HG03520 (cell line): ENCODE measurements around the gene ERI2.

ENCODE experiments used
- ATAC-seq: cut with Tn5 transposase; IDR thresholded peaks from one replicate; pipeline ENCODE4 v1.9.1; 2021; ENCODE audit warnings: mild to moderate bottlenecking, moderate library complexity; ENCODE audit not compliant: unreplicated experiment

Gene ERI2

GRCh38 chr16:20806168-20807050, at the start of gene ERI2, which contains the start of gene REXO5:
Gene ERI2 (minus strand): TSS chr16:20806472. CDS start chr16:20806430, 42 bp downstream.
Gene REXO5 (plus strand): TSS chr16:20806527. CDS start chr16:20806954, 427 bp downstream.
- peak; percentile 65 for ATAC-seq

GRCh38 chr16:20854963-20855362, 48.7 kb upstream of the ERI2 start:
- no peak for ATAC-seq

GRCh38 chr16:20853981-20854620, 47.8 kb upstream of the ERI2 start:
- ATAC-seq: no peak

- no peak for ATAC-seq
Observed at GRCh38 chr16:20853143-20853542, 46.9 kb upstream of the ERI2 start.

GRCh38 chr16:20851601-20852000, 45.3 kb upstream of the ERI2 start:
- no peak for ATAC-seq

- ATAC-seq: no peak
Observed at GRCh38 chr16:20850981-20851380, 44.7 kb upstream of the ERI2 start.

- ATAC-seq: no peak
Observed at GRCh38 chr16:20849589-20850390, 43.5 kb upstream of the ERI2 start.

GRCh38 chr16:20847550-20847949, 41.3 kb upstream of the ERI2 start:
- ATAC-seq: no peak

GRCh38 chr16:20846551-20846950, 40.3 kb upstream of the ERI2 start:
- no peak for ATAC-seq

- ATAC-seq: no peak
Observed at GRCh38 chr16:20846030-20846429, 39.8 kb upstream of the ERI2 start.

- ATAC-seq: no peak
Observed at GRCh38 chr16:20844588-20844987, 38.3 kb upstream of the ERI2 start.

GRCh38 chr16:20844054-20844453, 37.8 kb upstream of the ERI2 start:
- no peak for ATAC-seq

GRCh38 chr16:20839504-20839903, 33.2 kb upstream of the ERI2 start:
- ATAC-seq: no peak

GRCh38 chr16:20838240-20838639, 32.0 kb upstream of the ERI2 start:
- no peak for ATAC-seq

- ATAC-seq: no peak
Observed at GRCh38 chr16:20833086-20833485, 26.8 kb upstream of the ERI2 start.

- ATAC-seq: no peak
Observed at GRCh38 chr16:20830372-20830771, 24.1 kb upstream of the ERI2 start.

GRCh38 chr16:20829536-20829935, 23.3 kb upstream of the ERI2 start:
- ATAC-seq: no peak

- no peak for ATAC-seq
Observed at GRCh38 chr16:20826039-20826566, 19.8 kb upstream of the ERI2 start.

- ATAC-seq: no peak
Observed at GRCh38 chr16:20822521-20823325, 16.5 kb upstream of the ERI2 start.

- no peak for ATAC-seq
Observed at GRCh38 chr16:20821682-20822081, 15.4 kb upstream of the ERI2 start.
